GM19452 (cell line): ENCODE results near the gene RNF38.
"Not testable (repeated sequence)": the region's sequence is repeated elsewhere in the genome, so short reads cannot be mapped to it uniquely, and the experiment has no call there.

Source experiments
- ATAC-seq: cut with Tn5 transposase; IDR thresholded peaks from one replicate; pipeline ENCODE4 v1.9.1; 2021; ENCODE audit not compliant: unreplicated experiment

The RNF38 gene

DNA sequence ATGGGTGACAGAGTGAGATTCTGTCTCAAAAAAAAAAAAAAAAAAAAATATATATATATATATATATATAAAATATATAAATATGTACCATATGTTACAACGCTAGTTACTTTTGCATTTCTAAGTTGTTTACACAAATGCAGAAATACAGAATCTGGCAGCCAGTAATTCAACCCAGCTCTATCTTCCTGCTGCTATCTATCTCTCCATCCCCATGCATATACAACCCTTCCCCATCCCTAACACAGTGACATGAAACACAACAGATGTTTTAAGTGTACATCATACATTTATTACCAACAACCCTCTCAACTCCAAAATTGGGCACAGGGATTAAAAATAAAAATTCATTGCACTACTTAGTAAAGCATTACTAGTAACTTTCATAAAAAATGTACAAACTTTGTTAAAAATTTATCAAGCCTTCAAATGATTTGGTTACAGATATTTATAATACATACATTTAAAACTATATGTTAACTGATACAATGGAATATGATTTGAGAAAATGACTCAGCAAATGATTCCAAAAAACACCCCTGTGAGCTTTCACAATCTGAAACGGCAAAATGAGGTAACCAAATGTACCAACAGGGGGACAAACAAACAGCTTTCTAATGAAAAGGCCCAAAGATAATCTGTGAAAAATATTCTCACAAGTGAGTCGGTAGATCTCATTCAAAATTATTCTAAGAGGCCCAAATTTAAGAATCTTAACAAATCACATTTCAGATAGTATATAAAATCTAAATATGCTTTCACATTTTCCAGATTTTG lies 63.8 kb downstream of the RNF38 start:
- no peak for ATAC-seq

DNA sequence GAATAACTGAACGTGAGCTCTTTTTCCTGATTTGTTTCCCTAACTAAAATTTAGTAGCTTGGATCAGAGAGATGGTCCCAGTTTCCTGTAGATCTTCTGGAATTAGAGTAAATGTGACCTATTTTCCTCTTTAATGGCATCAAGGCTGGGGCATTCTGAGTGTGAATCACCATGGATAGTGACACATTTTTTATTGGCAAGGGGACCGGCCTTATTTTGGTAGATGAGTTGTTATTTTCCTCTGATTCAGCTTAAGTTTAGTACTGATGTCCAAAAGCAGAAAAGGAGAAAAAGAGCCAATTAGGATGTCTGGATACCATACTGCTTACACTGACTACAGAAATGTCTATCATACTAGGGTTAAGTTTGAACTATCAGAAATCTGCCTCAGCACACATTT lies 68.1 kb downstream of the RNF38 start:
- ATAC-seq = no peak

DNA sequence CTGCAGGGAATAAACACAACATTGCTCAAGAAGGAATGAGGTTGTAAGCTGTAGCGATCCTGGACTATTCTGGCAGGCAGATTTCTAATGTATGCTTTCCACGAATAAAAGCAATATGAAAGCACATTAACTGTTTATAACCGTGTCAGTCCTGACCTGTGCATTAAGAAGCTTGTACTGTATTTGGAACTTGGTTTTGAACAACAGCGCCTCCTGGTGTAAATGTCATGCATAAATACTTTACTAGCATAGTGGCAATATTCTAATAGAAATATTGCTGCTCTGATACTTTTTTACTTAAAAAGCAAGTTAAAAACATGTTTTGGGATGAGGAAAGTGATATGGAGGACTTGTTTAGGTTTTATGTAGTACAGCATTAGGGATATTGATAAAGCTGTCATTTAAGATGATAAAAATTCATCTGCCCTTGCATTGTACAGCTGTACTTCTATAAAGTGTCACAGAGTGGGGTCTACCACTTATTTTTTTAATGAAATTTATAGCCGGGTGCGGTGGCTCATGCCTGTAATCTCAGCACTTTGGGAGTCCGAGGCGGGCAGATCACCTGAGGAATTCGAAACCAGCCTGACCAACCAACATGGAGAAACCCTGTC lies 71.2 kb downstream of the RNF38 start:
- no peak for ATAC-seq

GRCh38 chr9:36325081-36325828 lies 74.8 kb downstream of the RNF38 start:
- ATAC-seq = no peak

DNA sequence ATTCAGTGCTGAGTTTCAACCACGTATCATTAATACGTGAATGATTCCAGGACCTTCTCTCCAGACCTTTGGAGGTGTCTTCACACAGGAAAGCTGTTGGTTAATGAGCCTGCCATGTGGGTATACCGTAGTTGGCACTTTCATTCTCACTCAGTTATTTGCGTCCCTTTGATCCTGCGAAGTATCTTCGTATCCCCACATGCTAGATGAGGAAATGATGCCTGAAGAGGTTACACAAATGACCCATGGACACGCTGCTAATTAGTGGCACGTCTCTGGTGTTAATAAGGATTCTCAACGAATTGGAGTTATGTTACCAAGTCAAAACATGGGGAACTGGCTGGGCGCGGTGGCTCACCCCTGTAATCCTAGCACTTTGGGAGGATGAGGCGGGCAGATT lies 76.1 kb downstream of the RNF38 start:
- ATAC-seq = no peak

DNA sequence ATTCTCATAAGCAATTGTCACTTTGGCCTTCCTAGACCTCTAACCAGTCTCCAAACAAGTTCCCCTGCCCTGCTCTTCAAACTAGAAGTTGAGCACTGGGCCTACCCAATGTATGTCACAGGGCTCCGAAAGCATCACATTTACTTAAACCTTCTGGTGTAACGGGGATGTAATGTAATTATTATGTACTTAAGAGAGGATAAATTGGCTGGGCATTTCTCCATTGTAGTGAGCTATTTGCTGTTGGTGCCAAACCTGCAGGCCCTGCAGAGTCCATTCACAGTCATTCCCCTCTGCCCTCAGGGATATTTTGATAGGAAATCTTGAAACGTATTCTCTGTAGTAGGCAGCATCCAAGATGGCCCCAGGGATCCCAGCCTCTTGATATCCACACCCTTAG lies 77.6 kb downstream of the RNF38 start:
- no peak for ATAC-seq

GRCh38 chr9:36321903-36322302 lies 78.2 kb downstream of the RNF38 start:
- not testable (repeated sequence) for ATAC-seq

DNA sequence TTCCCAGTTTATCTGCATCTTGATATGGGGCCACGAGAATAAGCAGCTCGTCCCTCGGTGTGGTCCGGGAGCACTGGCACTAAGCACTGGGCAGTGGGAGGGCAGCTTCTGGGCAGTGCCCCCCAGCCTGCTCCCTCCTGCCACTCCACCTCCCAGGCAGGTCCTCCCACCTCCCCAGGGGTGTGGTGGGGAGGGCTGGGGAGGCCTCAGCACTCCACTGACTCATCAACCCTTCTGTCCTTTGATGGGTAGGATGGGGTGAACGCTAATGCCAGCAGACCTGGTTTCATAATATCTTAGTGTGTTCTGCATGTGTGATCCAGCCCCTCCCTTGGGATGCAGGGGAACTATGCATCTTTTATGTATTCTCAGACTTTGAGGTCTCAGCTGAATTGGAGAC lies 79.6 kb downstream of the RNF38 start:
- no peak for ATAC-seq

DNA sequence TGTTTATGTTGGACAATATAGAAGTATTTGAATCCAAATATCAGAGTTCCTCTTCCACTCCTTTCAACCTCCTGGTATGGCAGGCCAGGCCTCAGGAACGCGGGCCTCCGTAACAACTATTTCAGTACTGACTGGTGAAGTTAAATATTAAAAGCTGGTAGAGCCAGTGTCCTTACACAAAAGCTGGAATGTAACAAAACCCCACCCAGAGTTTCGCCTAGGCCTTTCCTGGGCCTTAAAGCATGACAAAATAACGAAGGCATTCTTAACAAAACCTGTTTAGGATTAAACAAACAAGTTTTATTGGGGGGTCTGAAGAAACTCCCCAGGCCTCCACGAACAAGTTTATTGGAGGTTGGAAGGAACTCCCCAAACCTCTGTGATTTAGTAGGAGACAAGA lies 80.3 kb downstream of the RNF38 start:
- no peak for ATAC-seq

GRCh38 chr9:36319183-36319582 lies 80.9 kb downstream of the RNF38 start:
- ATAC-seq = no peak

GRCh38 chr9:36318212-36318802 lies 81.8 kb downstream of the RNF38 start:
- no peak for ATAC-seq

DNA sequence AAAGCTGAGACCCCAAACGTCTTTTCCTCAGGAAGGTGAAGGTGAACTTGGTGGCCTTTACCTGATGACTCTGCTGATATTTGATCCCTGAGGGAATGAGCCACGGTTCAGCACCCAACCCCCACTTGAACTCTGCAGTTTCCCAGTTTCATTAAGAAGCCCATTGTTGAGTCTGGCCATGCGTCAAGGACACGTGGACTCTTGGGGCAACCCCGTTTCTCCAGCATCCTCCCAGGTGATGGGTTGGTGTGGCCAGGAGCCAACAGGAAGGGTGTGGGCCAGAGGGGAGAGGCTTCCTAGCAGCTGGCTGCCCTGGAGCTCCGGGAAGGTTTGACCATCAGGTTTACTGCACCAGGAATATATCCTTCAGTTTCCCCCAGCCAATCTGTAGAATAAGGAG lies 82.3 kb downstream of the RNF38 start:
- no peak for ATAC-seq

- no peak for ATAC-seq
These were observed 83.3 kb downstream of the RNF38 start for GRCh38 chr9:36316611-36317317.

- no peak for ATAC-seq
These were observed 84.0 kb downstream of the RNF38 start for GRCh38 chr9:36316049-36316448.

- ATAC-seq = no peak
These were observed 84.8 kb downstream of the RNF38 start for GRCh38 chr9:36315283-36315682.

GRCh38 chr9:36314740-36315139 lies 85.3 kb downstream of the RNF38 start:
- ATAC-seq = no peak

GRCh38 chr9:36306471-36307306 lies 93.4 kb downstream of the RNF38 start:
- no peak for ATAC-seq

GRCh38 chr9:36304366-36304765 lies 95.7 kb downstream of the RNF38 start:
- ATAC-seq = not testable (repeated sequence)

DNA sequence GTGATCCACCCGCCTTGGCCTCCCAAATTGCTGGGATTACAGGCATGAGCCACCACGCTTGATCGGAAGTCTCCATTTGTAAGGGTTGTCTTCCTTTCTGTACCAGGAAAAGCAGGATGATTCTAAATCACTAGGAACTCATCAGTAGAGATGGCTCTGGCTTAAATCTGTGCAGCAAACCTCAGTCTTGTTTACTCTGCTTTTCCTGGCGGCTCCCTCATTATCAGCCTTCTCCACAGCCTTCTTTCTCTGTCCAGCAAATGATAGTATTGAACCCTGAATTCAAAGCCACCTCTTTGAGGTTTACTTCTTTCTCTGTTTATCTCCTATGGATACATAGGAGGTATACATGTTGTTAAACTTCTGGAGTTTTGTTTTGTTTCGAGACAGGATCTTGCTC lies 98.8 kb downstream of the RNF38 start:
- no peak for ATAC-seq

DNA sequence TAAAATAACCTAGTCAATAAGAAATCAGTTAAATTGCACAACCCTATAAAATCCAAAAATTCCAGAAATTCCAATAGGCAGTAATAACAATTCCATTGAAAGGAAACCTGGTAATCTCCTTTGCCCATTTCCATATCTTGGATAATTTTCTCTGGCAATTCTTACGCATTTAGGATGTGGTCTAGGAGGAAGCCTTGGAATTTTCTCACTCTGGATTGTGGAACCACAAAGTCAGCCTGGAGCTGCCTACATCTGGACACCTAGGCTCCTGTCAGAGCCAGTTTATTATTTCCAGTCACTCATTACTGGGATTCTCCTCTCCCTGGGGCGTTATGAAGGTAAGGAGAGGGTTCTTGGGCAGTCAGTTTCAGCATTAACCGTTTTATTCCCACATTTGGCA lies 101.5 kb downstream of the RNF38 start:
- no peak for ATAC-seq
